ENCODE measurements around the gene SYTL2.

DNA sequence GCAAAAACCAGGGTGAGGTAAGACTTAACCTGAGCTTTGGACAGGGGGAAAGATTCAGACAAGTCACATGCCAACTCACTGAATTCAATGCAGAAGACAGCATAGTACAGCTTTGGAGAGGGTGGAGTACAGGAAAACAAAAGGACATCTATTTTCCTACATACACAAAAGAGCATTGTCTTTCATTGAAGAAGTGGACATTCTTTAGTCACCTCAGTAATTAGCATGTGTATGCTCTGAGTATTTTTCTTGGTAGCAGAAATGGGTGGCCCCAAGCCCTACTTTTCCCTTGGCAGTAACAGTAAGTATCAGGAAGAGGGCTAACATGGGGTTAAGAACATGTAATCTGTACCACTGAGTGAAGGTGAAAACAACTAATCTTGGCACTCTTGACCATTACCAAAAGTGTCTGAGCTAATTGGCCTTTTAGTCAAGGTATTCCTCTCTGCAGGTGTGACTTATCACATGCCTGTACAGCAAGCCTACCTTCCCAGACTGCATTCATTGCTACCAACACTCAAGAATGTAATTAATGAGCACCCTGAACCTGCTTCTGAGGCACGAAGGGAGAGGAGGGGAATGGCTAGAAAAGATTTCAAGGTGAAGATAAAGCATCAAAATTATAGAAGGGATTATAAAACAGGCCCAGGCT lies 33.9 kb downstream of the SYTL2 start:
- TF ChIP-seq, protein P1, sequence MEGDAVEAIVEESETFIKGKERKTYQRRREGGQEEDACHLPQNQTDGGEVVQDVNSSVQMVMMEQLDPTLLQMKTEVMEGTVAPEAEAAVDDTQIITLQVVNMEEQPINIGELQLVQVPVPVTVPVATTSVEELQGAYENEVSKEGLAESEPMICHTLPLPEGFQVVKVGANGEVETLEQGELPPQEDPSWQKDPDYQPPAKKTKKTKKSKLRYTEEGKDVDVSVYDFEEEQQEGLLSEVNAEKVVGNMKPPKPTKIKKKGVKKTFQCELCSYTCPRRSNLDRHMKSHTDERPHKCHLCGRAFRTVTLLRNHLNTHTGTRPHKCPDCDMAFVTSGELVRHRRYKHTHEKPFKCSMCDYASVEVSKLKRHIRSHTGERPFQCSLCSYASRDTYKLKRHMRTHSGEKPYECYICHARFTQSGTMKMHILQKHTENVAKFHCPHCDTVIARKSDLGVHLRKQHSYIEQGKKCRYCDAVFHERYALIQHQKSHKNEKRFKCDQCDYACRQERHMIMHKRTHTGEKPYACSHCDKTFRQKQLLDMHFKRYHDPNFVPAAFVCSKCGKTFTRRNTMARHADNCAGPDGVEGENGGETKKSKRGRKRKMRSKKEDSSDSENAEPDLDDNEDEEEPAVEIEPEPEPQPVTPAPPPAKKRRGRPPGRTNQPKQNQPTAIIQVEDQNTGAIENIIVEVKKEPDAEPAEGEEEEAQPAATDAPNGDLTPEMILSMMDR (IDR thresholded peaks at IDR 0.05; ENCODE audit: low read length): no peak
- TF ChIP-seq EZH2 (IDR thresholded peaks at IDR 0.05; ENCODE audit: borderline replicate concordance, low read length): no peak

Measured in OCI-LY1 (cell line).